ENCODE data around the gene MYO1G. TPM values are rescaled to one million over a fixed set of nuclear protein-coding genes. Genes with fewer than 3 reads are reported as not detected.

Gene MYO1G
- total RNA-seq, 1 donor from 2014 or later = not detected

DNA sequence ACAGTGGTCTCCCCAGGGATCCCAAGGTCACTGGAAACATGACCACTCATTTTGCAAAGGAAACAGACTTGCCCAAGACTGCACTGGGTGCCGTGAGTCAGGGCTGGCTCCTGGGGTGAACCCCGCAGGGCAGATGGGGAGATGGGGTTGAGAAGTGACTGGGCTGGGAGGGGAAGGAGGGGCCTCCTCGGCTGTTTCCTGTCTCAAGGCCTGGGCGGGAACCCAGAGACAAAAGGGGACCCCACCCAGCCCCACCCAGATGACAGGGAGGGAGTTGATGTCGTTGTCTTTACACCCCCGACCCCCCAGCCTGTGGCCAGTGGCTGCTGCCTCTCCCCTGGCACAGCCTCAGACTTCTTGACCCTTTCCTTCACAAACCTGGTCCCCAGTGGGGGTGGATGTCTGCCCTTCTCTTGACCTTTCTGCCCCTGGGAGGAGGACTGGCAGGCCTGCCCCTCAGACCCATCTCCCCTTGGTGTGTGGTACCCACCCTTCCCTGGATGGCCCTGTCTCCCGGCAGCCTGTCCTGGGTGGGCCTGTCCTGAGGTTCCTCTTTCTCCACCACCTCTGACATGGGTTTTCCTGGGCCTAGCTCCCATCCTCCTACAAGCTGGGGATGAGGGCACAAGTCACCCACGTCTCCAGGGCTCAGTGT, 1.4 kb downstream of the MYO1G start:
- H3K9ac ChIP-seq = no peak overlapping the region
- DNase-seq (ENCODE audit: low spot score) = no peak
- H4K20me1 ChIP-seq (ENCODE audit: low read depth) = no peaks in the 10 kb centered on the region
- peaks cover 10% of the 10 kb centered on the region for H3F3A ChIP-seq (ENCODE audit: low read depth)
- H3K27me3 ChIP-seq = no peaks in the 10 kb centered on the region
- H3K4me3 ChIP-seq = no peak overlapping the region
- no peak overlapping the region for H2AFZ ChIP-seq (replicated peaks)
- H3K36me3 Mint-ChIP-seq = peaks cover 7% of the 10 kb centered on the region
- H3K79me2 ChIP-seq (ENCODE audit: low read depth) = no peaks in the 10 kb centered on the region
- H3K27ac Mint-ChIP-seq = no peak overlapping the region
- no peak overlapping the region for H3K27ac ChIP-seq
- H3K9me3 ChIP-seq (ENCODE audit: low read depth) = no peaks in the 10 kb centered on the region
- no peak overlapping the region for H3K4me3 Mint-ChIP-seq
- H3K27me3 Mint-ChIP-seq (ENCODE audit: insufficient read depth, low read depth) = no peaks in the 10 kb centered on the region
- H3K36me3 ChIP-seq = no peaks in the 10 kb centered on the region
- H3K4me1 Mint-ChIP-seq = no peaks in the 10 kb centered on the region
- H3K4me1 ChIP-seq = no peaks in the 10 kb centered on the region
- H3K9me3 Mint-ChIP-seq = no peaks in the 10 kb centered on the region
- no peak overlapping the region for H3K4me2 ChIP-seq
- TF ChIP-seq, protein P1, sequence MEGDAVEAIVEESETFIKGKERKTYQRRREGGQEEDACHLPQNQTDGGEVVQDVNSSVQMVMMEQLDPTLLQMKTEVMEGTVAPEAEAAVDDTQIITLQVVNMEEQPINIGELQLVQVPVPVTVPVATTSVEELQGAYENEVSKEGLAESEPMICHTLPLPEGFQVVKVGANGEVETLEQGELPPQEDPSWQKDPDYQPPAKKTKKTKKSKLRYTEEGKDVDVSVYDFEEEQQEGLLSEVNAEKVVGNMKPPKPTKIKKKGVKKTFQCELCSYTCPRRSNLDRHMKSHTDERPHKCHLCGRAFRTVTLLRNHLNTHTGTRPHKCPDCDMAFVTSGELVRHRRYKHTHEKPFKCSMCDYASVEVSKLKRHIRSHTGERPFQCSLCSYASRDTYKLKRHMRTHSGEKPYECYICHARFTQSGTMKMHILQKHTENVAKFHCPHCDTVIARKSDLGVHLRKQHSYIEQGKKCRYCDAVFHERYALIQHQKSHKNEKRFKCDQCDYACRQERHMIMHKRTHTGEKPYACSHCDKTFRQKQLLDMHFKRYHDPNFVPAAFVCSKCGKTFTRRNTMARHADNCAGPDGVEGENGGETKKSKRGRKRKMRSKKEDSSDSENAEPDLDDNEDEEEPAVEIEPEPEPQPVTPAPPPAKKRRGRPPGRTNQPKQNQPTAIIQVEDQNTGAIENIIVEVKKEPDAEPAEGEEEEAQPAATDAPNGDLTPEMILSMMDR (IDR thresholded peaks at IDR 0.05) = no peak
- TF ChIP-seq EZH2phosphoT487 (IDR thresholded peaks at IDR 0.05) (no peak), EZH2 (IDR thresholded peaks at IDR 0.05) (no peak)

DNA sequence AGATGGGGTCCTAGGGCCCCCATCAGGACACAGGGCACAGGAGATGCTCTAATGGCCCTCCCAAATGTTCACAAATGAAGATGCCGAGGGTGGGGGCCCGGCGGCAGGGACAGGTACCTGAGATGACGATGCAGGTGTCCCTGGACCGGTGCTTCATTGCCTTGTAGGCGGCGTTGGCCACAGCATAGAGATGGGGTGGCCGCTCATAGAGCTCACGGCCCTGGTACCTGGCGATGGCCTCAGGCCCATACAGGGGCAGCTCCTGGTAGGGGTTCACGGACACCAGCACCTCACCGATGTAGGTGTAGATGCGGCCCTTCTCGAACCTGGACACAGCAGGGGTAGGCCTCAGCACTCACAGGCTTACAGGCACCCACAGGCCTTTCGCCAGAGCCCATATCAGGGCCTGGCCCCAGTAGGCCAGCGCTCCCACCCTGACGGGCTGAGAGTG, 2.0 kb downstream of the MYO1G start:
- H2AFZ ChIP-seq (replicated peaks) = no peak overlapping the region
- no peak overlapping the region for H3K27ac ChIP-seq
- H3K36me3 ChIP-seq = no peaks in the 10 kb centered on the region
- no peak overlapping the region for H3K4me3 ChIP-seq
- peaks cover 7% of the 10 kb centered on the region for H3K36me3 Mint-ChIP-seq
- no peaks in the 10 kb centered on the region for H3K9me3 Mint-ChIP-seq
- no peaks in the 10 kb centered on the region for H3K27me3 ChIP-seq
- peaks cover 3% of the 10 kb centered on the region for H3F3A ChIP-seq (ENCODE audit: low read depth)
- H3K4me1 Mint-ChIP-seq = peaks cover 2% of the 10 kb centered on the region
- H3K79me2 ChIP-seq (ENCODE audit: low read depth) = no peaks in the 10 kb centered on the region
- no peaks in the 10 kb centered on the region for H3K9me3 ChIP-seq (ENCODE audit: low read depth)
- H3K27me3 Mint-ChIP-seq (ENCODE audit: insufficient read depth, low read depth) = peaks cover under 1% of the 10 kb centered on the region
- H3K4me2 ChIP-seq = no peak overlapping the region
- TF ChIP-seq, protein P1 (IDR thresholded peaks at IDR 0.05) = no peak
- TF ChIP-seq EZH2phosphoT487 (IDR thresholded peaks at IDR 0.05) (no peak), EZH2 (IDR thresholded peaks at IDR 0.05) (no peak)
- no peak for DNase-seq (ENCODE audit: low spot score)
- H3K4me3 Mint-ChIP-seq = no peak overlapping the region
- H4K20me1 ChIP-seq (ENCODE audit: low read depth) = no peaks in the 10 kb centered on the region
- no peaks in the 10 kb centered on the region for H3K4me1 ChIP-seq
- no peak overlapping the region for H3K27ac Mint-ChIP-seq
- no peak overlapping the region for H3K9ac ChIP-seq

DNA sequence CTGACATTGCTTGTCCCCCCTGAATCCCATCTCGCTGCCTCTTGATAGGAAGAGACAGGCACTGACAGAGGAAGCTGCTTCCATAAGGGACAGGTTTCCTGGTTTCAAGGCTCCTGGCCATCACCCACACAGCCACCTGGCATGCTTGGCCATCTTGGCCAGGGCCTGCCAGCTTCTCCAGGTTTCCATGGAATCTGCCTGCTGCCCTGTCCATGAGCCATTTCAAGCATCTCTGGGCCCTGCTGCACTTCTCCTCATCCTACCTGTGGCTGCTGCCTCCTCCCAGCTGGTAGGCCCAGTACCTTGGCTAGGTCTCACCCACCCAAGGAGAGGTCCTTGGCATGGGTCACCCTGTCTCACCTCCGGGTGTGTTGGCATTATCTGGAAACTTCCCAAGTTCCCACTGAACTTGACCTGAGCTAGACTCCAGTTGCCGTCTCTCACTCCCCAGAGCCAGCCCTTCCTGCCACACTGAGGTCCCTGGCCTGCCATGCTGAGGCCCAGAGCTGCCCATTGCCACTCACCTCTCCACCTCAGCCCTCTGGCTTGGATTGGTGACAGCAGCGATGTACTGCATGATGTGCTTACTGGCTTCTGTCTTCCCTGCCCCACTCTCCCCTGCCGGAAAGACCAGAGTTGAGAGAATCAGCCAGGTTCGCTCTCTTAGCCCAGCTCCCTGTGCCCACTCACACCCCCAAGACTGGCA, 2.6 kb downstream of the MYO1G start:
- TF ChIP-seq, protein P1 (IDR thresholded peaks at IDR 0.05) = no peak
- TF ChIP-seq EZH2 (IDR thresholded peaks at IDR 0.05) = no peak
- TF ChIP-seq EZH2phosphoT487 (IDR thresholded peaks at IDR 0.05) = no peak
- no peak for DNase-seq (ENCODE audit: low spot score)
- Histone ChIP-seq H3F3A (ENCODE audit: low read depth) (no peaks in the 10 kb centered on the region), H3K4me2 (no peak overlapping the region), H3K4me3 (no peak overlapping the region), H3K27ac (no peak overlapping the region), H2AFZ (replicated peaks) (no peak overlapping the region), H4K20me1 (ENCODE audit: low read depth) (no peaks in the 10 kb centered on the region), H3K9ac (no peak overlapping the region), H3K79me2 (ENCODE audit: low read depth) (no peaks in the 10 kb centered on the region), H3K4me1 (no peaks in the 10 kb centered on the region), H3K27me3 (no peaks in the 10 kb centered on the region), H3K9me3 (ENCODE audit: low read depth) (no peaks in the 10 kb centered on the region), H3K36me3 (no peaks in the 10 kb centered on the region)
- Mint-ChIP-seq H3K9me3 (no peaks in the 10 kb centered on the region), H3K27ac (no peak overlapping the region), H3K4me1 (peaks cover 3% of the 10 kb centered on the region), H3K4me3 (peak overlapping the region; percentile 62), H3K27me3 (ENCODE audit: insufficient read depth, low read depth) (peaks cover 2% of the 10 kb centered on the region), H3K36me3 (peaks cover 6% of the 10 kb centered on the region)

Data from neural progenitor cell (in vitro differentiated cells).